DMS 273 (cell line): ENCODE results near the gene C9orf50.

Experiments
- DNase-seq: peaks from one replicate; lab custom pipeline; 2025; ENCODE audit not compliant: unreplicated experiment; lab: John Stamatoyannopoulos, UW

Gene C9orf50

DNA sequence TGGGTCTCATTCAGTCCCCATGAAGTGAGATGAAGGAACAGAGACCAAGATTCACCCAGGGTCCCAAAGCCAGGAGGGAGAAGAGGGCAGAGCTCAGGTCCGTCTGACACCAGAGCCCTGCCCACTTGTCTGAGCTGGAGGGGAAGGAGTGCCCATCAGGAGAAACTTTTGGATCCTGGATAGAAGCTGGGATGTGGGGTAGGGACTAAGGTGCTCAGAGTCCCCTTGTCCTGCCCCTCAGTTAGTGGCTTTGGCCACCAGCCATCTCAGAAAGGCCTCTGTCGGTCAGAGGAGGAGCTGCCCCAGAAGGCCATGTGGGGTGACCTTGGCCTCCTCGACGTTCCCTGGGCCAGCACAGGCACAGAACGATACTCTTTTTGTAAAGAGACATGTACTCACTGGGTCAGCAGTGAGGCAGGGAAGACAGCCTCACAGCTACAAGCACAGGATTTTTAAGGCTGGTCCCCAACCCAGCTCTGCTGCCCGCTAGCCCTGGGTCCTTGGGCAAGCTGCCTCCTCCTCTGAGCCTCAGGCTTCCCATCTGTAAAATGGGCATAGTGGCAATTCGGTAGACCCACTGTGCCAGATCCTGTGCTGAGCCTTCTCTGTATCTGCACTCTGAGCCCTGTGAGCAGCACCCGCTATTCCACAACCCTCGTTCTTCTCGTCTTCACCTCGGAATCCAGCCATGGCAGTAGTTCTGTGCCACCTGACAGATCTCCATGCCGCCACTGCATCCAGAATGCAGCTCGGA, 49.4 kb downstream of the C9orf50 start:
- no peak for DNase-seq

DNA sequence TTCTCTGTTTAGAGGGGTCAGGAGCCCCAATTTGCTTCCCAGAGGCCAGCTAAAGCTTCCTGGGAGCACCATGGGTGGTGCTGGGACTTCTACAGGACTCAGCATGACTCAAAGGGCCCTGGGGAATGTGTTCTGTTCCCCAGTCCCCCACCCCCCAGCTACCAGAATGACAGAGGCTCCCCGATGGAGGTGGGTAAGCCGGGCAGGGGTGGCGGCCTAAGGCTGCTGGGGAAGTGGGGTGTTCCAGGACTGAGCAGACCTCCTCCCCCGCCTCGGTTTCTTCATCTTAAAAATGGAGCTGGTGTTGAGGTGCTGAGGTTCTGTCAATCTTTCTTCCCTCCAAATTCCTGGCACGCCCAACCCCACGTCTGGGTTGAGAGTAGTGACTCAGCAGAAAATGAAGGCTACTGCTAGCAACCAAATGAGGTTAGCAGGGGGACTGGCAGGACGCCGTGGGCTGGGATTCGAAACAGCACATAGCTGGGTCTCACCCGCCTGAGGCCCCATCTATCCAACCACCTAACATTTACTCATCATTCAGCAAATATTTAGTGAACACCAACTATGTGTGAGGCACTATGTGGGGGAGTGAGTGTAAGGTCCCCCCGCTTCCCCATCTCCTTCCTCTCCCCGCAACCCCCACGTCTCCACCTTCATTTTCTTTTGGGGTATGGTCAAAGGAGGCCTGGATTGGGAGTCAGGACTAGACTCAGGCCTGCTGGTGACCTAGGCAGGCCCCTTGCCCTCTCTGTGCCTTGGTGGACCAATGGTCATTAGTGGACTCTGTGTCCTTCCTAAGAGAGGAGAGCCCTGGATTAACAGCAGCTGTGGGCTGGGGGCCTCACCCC, 50.2 kb downstream of the C9orf50 start:
- peak; percentile 65 for DNase-seq

DNA sequence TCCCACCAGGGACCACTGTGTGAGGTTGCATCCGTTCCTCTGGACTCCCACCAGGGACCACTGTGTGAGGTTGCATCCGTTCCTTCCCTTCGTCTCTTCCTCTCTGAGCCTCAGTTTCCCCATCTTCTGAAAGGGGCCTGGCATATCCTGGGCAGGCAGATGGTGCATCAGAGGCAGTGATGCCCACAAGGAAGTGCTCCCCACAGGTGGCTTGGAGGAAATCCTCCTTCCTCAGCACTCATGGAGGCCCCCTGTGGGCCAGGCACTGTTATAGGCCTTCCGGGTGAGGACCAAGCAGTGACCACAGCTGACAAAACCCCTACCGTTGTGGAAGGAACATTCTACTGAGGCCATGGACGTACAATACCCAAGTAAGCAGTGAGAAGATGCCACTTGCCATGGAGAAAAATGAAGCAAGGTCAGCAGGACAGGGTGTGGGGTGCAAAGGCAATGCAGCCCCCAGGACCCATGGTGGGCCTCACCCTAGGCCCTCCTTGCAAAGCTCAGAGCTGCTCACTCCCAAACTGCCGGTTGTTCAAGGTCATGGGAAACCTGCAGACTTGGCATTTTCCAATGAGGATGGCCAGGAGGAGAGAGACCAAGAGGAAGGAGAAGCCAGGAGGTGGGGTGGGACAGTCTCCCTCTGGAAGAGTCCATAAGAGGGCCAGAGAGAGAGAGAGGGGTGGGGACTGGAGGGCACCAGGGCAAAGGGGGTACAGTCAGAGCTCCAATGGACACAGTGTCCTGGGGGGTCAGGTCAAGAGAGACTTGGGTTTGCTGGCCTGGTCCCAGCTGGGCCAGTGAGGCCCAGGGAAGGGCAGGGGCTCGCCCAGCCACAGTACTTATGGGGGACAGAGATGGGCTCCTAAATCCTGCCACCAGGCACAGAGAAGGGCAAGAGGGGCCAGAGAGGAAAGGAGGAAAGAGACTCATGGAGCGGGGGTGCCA, 51.1 kb downstream of the C9orf50 start:
- peak; percentile 56 for DNase-seq

DNA sequence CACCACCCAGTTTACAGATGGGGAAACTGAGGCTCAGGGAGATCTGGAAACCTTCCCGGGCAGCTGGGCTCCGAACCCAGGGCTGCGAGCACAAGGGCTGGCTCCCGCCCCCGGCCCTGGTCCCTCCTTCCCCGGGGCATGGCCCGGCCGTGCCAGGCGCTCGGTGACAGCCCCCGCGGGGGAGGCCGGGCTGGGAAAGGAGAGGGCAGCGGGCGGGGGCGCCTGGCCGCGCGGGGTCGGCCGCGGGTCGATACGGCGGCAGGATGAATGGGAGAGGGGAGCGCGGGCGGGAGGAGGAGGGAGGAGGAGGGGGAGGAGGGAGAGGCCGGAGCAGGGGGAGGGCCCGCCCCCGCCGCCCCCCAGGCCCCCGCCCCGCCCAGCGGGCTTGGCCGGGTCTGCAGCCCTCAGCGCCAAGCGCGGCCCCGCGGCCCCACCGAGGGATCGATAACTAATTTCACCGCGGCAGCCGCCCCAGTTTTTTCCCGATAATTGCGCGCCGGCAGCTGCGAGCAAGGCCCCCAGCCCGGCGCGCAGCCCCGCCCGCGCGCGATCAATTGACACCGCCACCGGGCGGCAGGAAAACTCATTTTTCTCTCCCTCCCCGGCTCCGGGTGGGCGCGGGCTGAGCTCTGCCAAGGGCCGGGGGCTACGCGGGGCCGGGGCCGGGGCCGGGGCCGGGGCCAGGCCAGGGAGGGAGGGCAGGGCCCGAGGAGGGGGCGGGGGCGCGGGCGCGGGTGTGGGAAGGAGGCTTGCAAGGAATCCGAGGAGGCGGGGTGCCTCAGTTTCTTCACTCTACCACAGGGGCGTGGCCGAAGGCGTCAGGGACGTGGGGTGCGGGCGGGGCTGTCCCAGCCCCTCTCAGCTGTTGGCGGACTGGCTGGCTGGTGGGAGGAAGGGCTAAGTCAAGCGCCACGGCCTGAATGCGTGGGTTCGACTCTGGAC, 52.1 kb downstream of the C9orf50 start:
- peak; percentile 68 for DNase-seq

DNA sequence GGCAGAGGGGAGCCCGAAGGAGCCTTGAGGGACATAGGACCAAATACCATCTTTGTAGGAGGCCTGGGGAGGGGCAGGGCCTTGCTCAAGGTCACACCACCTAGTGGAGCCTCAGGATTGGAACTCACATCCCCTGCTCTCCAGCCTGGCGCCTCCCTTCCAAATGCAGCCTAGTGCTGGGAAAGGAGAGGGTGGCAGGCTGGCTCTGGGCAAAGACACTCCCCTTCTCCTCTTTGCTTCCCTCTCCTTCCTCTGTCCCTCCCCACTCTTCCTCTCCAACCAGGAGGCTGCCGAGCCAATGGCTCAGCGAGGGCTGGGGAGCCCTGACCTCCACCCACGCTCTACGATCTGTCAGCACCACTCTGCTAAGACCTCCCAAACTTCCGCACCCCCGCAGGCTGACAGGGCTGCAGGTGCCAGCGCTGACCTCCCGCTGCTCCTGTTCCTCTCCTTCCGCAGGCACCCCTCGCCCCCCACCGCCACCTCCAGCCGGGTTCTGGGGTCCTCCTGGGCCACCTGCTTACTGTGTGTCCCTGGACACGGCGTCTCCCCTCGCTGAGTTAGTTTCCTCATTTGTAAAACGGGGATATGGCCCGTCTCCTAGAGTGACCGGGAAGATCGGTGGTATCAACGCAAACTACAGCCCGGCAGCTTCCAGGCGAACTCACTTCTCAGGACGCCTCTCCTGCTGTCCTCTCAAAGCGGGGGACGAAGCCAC, 52.9 kb downstream of the C9orf50 start:
- DNase-seq = peak; percentile 82

DNA sequence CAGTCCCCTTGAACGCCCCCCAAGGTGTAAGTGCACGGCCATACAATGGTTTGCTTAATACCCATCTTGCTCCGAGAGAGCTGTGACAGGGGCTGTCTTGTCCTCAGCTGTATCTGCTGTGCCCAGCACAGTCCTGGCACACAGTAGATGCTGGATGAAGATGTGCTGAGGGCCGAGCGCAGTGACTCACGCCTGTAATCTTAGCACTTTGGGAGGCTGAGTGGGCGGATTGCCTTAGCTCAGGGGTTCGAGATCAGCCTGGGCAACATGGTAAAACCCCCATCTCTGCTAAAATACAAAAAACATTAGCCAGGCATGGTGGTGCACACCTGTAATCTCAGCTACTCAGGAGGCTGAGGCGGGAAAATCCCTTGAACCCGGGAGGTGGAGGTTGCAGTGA, 53.6 kb downstream of the C9orf50 start:
- no peak for DNase-seq

DNA sequence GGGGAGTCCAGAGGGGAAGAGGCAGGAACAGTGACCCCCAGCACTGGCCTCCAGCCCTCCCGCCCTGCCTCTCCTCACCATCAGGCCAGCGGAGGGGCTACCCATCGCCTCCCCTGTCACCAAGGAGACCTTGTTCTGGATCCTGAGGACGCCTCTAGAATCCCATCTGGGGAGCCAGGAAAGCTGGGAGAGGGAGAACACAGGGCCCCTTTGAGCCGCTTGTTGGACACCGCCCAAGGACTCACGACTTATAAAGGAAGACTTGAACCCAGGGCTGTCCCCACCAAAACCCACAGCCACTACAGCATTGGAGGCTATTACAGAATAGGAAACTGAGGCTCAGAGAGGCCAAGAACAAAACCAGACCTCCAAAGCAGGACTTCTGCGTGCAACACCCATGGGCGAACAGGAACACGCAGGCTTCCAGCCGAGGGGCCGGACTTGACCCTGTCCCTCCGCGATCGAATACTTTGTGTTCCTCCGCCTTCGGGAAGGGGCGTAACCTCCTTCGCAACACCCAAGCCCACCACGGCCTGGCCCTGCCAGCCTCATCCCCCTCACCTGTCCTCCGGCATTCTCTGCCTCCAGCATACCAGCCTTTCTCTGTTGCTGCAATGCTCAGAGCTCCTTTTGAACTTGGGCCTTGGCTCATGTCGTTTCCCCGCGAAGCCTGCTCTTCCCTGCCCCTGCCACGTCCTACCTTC, 54.2 kb downstream of the C9orf50 start:
- DNase-seq = no peak

DNA sequence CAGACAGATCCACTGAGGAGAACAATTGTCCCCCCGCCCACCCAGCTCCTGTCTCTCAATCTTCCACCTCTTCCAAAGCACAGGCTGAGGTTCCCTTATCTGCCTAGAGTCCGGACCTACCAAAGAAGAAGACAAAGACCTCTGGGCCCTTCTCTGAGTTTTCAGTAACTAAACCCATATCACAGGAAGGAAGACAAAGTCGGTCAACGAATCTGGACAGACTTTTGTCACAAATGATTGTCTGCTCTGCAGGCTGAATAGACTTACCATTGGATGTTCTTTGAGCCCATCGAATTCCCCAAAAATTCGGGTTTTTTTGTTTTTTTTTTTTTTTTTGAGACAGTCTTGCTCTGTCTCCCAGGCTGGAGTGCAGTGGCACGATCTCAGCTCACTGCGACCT, 58.0 kb downstream of the C9orf50 start:
- DNase-seq = no peak

DNA sequence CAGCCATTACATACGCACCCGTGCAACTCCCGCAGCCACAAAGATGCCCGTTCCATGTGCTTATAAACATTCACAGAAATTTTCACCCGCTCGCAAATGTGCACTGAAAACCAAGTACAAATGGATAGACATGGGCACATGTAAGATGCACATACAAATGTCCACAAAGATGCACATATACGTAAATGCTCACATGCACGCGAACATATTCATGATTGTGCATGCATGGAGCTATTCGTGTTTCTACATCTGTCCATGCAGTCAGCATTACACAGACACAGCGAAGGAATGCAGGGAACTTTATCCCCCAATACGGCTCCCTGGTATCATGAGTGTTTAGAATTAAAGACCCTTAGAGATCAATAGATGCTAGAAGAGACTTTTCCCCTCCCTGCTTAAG, 58.4 kb downstream of the C9orf50 start:
- no peak for DNase-seq
